Mesothelial cell of epicardium (in vitro differentiated cells): ENCODE results near the gene ARHGEF3. TPM values are rescaled to one million over a fixed set of nuclear protein-coding genes. Genes with fewer than 3 reads are reported as not detected.

Experiments
- DNase-seq, 2 experiments: peaks; one replicate each; pipeline ENCODE4 v3.0.0; 2021; ENCODE audit warnings: low spot score in 2 of 2; ENCODE audit not compliant: unreplicated experiment in 2 of 2
- H3K27ac Mint-ChIP-seq: 2 replicates; pipeline ENCODE4 v1.8.0; 2021; ENCODE audit warnings: mixed read lengths
- H3K27me3 Mint-ChIP-seq: 2 replicates; pipeline ENCODE4 v1.8.0; 2021; ENCODE audit warnings: low read depth, mixed read lengths
- H3K36me3 Mint-ChIP-seq: 2 replicates; pipeline ENCODE4 v1.8.0; 2021; ENCODE audit warnings: mixed read lengths
- H3K4me1 Mint-ChIP-seq: 2 replicates; pipeline ENCODE4 v1.8.0; 2021; ENCODE audit warnings: mixed read lengths
- H3K4me3 Mint-ChIP-seq: 2 replicates; pipeline ENCODE4 v1.8.0; 2021; ENCODE audit warnings: mild to moderate bottlenecking, moderate library complexity, mixed read lengths
- H3K9me3 Mint-ChIP-seq: 2 replicates; pipeline ENCODE4 v1.8.0; 2021; ENCODE audit warnings: mixed read lengths
- CTCF ChIP-seq: fragments of 200-600 bp; sonication (generic); IDR thresholded peaks from one replicate; pipeline ENCODE4 v1.5.0; 2021; ENCODE audit warnings: antibody characterized with exemption; ENCODE audit not compliant: unreplicated experiment
- total RNA-seq: library from RNA; stranded (reverse); gene quantifications from 3 replicates; pipeline ENCODE4 v1.2.1, GENCODE V29; 2021

The ARHGEF3 gene
- total RNA-seq, 1 donor from 2014 or later: 29.0 TPM

- DNase-seq: no peak
These were observed 16.6 kb upstream of the ARHGEF3 start for GRCh38 chr3:56818156-56818985.

GRCh38 chr3:56817646-56818045 is 15.9 kb upstream of the ARHGEF3 start:
- no peaks in the 10 kb centered on the region for H3K9me3 Mint-ChIP-seq
- H3K27me3 Mint-ChIP-seq: no peaks in the 10 kb centered on the region
- H3K4me1 Mint-ChIP-seq: peaks cover 32% of the 10 kb centered on the region
- no peak overlapping the region for H3K4me3 Mint-ChIP-seq
- H3K36me3 Mint-ChIP-seq: no peaks in the 10 kb centered on the region
- no peak for TF ChIP-seq CTCF
- H3K27ac Mint-ChIP-seq: no peak overlapping the region
- DNase-seq: no peak

More at GRCh38 chr3:56818156-56818985, 16.6 kb upstream of the ARHGEF3 start:
- no peaks in the 10 kb centered on the region for H3K27me3 Mint-ChIP-seq
- peaks cover 32% of the 10 kb centered on the region for H3K4me1 Mint-ChIP-seq
- no peak overlapping the region for H3K4me3 Mint-ChIP-seq
- TF ChIP-seq CTCF: no peak
- H3K36me3 Mint-ChIP-seq: no peaks in the 10 kb centered on the region
- H3K27ac Mint-ChIP-seq: peak overlapping the region; percentile 59
- H3K9me3 Mint-ChIP-seq: no peaks in the 10 kb centered on the region

- no peak for TF ChIP-seq CTCF
- no peak overlapping the region for H3K4me3 Mint-ChIP-seq
- peaks cover 47% of the 10 kb centered on the region for H3K4me1 Mint-ChIP-seq
- H3K36me3 Mint-ChIP-seq: no peaks in the 10 kb centered on the region
- H3K9me3 Mint-ChIP-seq: no peaks in the 10 kb centered on the region
- no peaks in the 10 kb centered on the region for H3K27me3 Mint-ChIP-seq
- H3K27ac Mint-ChIP-seq: no peak overlapping the region
- DNase-seq: no peak
These were observed 14.3 kb upstream of the ARHGEF3 start for GRCh38 chr3:56816061-56816460.

GRCh38 chr3:56815589-56815988 is 13.8 kb upstream of the ARHGEF3 start:
- H3K27me3 Mint-ChIP-seq: no peaks in the 10 kb centered on the region
- no peak for DNase-seq
- no peak overlapping the region for H3K27ac Mint-ChIP-seq
- no peak overlapping the region for H3K4me3 Mint-ChIP-seq
- no peaks in the 10 kb centered on the region for H3K36me3 Mint-ChIP-seq
- TF ChIP-seq CTCF: no peak
- peaks cover 52% of the 10 kb centered on the region for H3K4me1 Mint-ChIP-seq
- no peaks in the 10 kb centered on the region for H3K9me3 Mint-ChIP-seq

- Mint-ChIP-seq H3K4me3 (no peak overlapping the region), H3K27ac (peak overlapping the region; percentile 24), H3K36me3 (no peaks in the 10 kb centered on the region), H3K9me3 (no peaks in the 10 kb centered on the region), H3K27me3 (no peaks in the 10 kb centered on the region), H3K4me1 (peaks cover 59% of the 10 kb centered on the region)
- DNase-seq: no peak
- TF ChIP-seq CTCF: no peak
These were observed 11.9 kb upstream of the ARHGEF3 start for GRCh38 chr3:56813653-56813960.
